H1 (cell line): ENCODE measurements around the gene NPR2. TPM values are rescaled to one million over a fixed set of nuclear protein-coding genes. Genes with fewer than 3 reads are reported as not detected.
A peak's percentile ranks its signal among the peaks of the same experiment; 100 is the strongest.

Source experiments
- CTCF ChIA-PET: fragments of 300-600 bp; sonication (Branson Sonifier 250); formaldehyde crosslinking; loops from one replicate; lab custom pipeline; 2021; ENCODE audit not compliant: partially characterized antibody; lab: Charles Lee
- POLR2A ChIA-PET: fragments of 300-600 bp; sonication (Branson Sonifier 250); formaldehyde crosslinking; loops from one replicate; lab custom pipeline; 2021; ENCODE audit warnings: inconsistent platforms; ENCODE audit not compliant: partially characterized antibody; lab: Charles Lee
- DNase-seq, 2 experiments: peaks; one replicate each; pipeline versions ENCODE4 v3.0.0 to v3.0.0-alpha.2; 2010 to 2022; ENCODE audit warnings: low spot score in 2 of 2, low read depth in 1 of 2, mixed read lengths in 1 of 2
- FAIRE-seq: peaks from 2 replicates; lab custom pipeline; 2011; peaks lifted over from hg19 to GRCh38; lab: Jason Lieb, UNC
- H2AFZ ChIP-seq: 2 replicates; pipeline ENCODE4 v1.8.1; 2012; ENCODE audit warnings: low read length, inconsistent platforms
- H2AK5ac ChIP-seq: 2 replicates; pipeline ENCODE4 v1.6.1; 2013; ENCODE audit warnings: low read depth, low read length
- H2BK120ac ChIP-seq: replicated peaks from 2 replicates; pipeline ENCODE3; 2013; ENCODE audit warnings: low read depth, low read length, inconsistent platforms
- H2BK12ac ChIP-seq: 2 replicates; pipeline ENCODE4 v1.6.1; 2013; ENCODE audit warnings: low read depth, low read length
- H2BK15ac ChIP-seq: 2 replicates; pipeline ENCODE4 v1.6.1; 2013; ENCODE audit warnings: low read length
- H2BK20ac ChIP-seq: 2 replicates; pipeline ENCODE4 v1.6.1; 2013; ENCODE audit warnings: low read length
- H2BK5ac ChIP-seq: 2 replicates; pipeline ENCODE4 v1.6.1; 2013; ENCODE audit warnings: low read depth, low read length
- H3K14ac ChIP-seq: 2 replicates; pipeline ENCODE4 v1.6.1; 2013; ENCODE audit warnings: inconsistent platforms; ENCODE audit not compliant: insufficient read length
- H3K18ac ChIP-seq: 2 replicates; pipeline ENCODE4 v1.6.1; 2013; ENCODE audit warnings: low read length; ENCODE audit errors: extremely low read depth
- H3K23ac ChIP-seq: 2 replicates; pipeline ENCODE4 v1.6.1; 2013; ENCODE audit warnings: inconsistent platforms; ENCODE audit not compliant: insufficient read length
- H3K23me2 ChIP-seq: 2 replicates; pipeline ENCODE4 v1.6.1; 2013; ENCODE audit warnings: low read depth, low read length
- H3K27ac ChIP-seq: 2 replicates; pipeline ENCODE4 v1.6.1; 2011; ENCODE audit warnings: low read depth, low read length, inconsistent platforms
- H3K27me3 ChIP-seq, 4 experiments: replicated peaks in 1 of 4; 1 replicate in 1 of 4; 2 replicates in 3 of 4; pipeline versions ENCODE4 v1.6.1 to v1.8.1; 2011 to 2013; ENCODE audit warnings: low read length in 3 of 4, mild to moderate bottlenecking in 3 of 4, inconsistent platforms in 2 of 4, mixed read lengths in 2 of 4, moderate library complexity in 1 of 4; ENCODE audit not compliant: control insufficient read depth in 3 of 4, insufficient read depth in 3 of 4; ENCODE audit errors: extremely low read depth in 1 of 4
- H3K36me3 ChIP-seq, 4 experiments: 2 replicates each; pipeline versions ENCODE4 v1.6.1 to v1.8.1; 2011 to 2013; ENCODE audit warnings: mild to moderate bottlenecking in 4 of 4, low read length in 3 of 4, moderate library complexity in 2 of 4, control low read depth in 1 of 4, inconsistent platforms in 1 of 4; ENCODE audit not compliant: insufficient read depth in 4 of 4, control insufficient read depth in 2 of 4
- H3K4ac ChIP-seq: replicated peaks from 2 replicates; pipeline ENCODE3; 2013; ENCODE audit warnings: low read length, low read depth, mixed read lengths, inconsistent platforms; ENCODE audit not compliant: insufficient read length
- H3K4me1 ChIP-seq, 4 experiments: replicated peaks in 1 of 4; 1 replicate in 1 of 4; 2 replicates in 3 of 4; pipeline versions ENCODE4 v1.6.1 to v1.8.1; 2011 to 2013; ENCODE audit warnings: low read length in 3 of 4, inconsistent platforms in 2 of 4, mixed read lengths in 1 of 4; ENCODE audit not compliant: insufficient read depth in 4 of 4, control insufficient read depth in 3 of 4
- H3K4me2 ChIP-seq, 2 experiments: 2 replicates each; pipeline versions ENCODE4 v1.6.1 to v1.8.1; 2011 to 2013; ENCODE audit warnings: low read depth in 2 of 2, low read length in 2 of 2, control low read depth in 1 of 2, inconsistent platforms in 1 of 2, mild to moderate bottlenecking in 1 of 2; ENCODE audit not compliant: insufficient read depth in 1 of 2
- H3K4me3 ChIP-seq, 4 experiments: fragments of 200-600, 300-600 bp in 1 of 4; sonication (generic), shearing (Covaris generic), sonication (Bioruptor Twin) in 1 of 4; 2 replicates each; pipeline versions ENCODE4 v1.5.1 to v1.8.1; 2011 to 2016; ENCODE audit warnings: low read length in 4 of 4, low read depth in 3 of 4, control low read depth in 2 of 4, inconsistent platforms in 2 of 4, mild to moderate bottlenecking in 2 of 4, mixed read lengths in 1 of 4, moderate library complexity in 1 of 4; ENCODE audit not compliant: insufficient read depth in 2 of 4; ENCODE audit errors: extremely low read depth in 1 of 4
- H3K56ac ChIP-seq: replicated peaks from 2 replicates; pipeline ENCODE3; 2013; ENCODE audit warnings: low read depth, mild to moderate bottlenecking, mixed read lengths, low read length, inconsistent platforms; ENCODE audit not compliant: insufficient read length
- H3K79me1 ChIP-seq: 2 replicates; pipeline ENCODE4 v1.6.1; 2013; ENCODE audit warnings: low read depth, low read length, control low read depth
- H3K79me2 ChIP-seq, 2 experiments: 2 replicates each; pipeline versions ENCODE4 v1.6.1 to v1.8.1; 2012 to 2013; ENCODE audit warnings: low read length in 2 of 2, mild to moderate bottlenecking in 2 of 2, inconsistent platforms in 1 of 2; ENCODE audit not compliant: insufficient read depth in 2 of 2, control insufficient read depth in 1 of 2
- H3K9ac ChIP-seq, 4 experiments: replicated peaks in 1 of 4; 1 replicate in 1 of 4; 2 replicates in 3 of 4; pipeline versions ENCODE4 v1.6.1 to v1.8.1; 2011 to 2013; ENCODE audit warnings: low read depth in 3 of 4, low read length in 3 of 4, control low read depth in 2 of 4, mild to moderate bottlenecking in 2 of 4, moderate library complexity in 2 of 4, inconsistent platforms in 1 of 4; ENCODE audit errors: extremely low read depth in 1 of 4
- H3K9me3 ChIP-seq, 2 experiments: 2 replicates each; pipeline versions ENCODE4 v1.6.1 to v1.8.1; 2012 to 2013; ENCODE audit warnings: mild to moderate bottlenecking in 2 of 2, moderate library complexity in 2 of 2, control low read depth in 1 of 2, inconsistent platforms in 1 of 2, low read depth in 1 of 2, low read length in 1 of 2, mixed read lengths in 1 of 2; ENCODE audit not compliant: insufficient read depth in 2 of 2
- H4K20me1 ChIP-seq, 2 experiments: replicated peaks in 1 of 2; 2 replicates each; pipeline versions ENCODE3 to v1.8.1; 2011 to 2013; ENCODE audit warnings: inconsistent platforms in 2 of 2, low read length in 2 of 2, mild to moderate bottlenecking in 1 of 2; ENCODE audit not compliant: insufficient read depth in 2 of 2, control insufficient read depth in 1 of 2
- H4K5ac ChIP-seq: 2 replicates; pipeline ENCODE4 v1.6.1; 2013; ENCODE audit warnings: low read length, low read depth, mixed read lengths, inconsistent platforms; ENCODE audit not compliant: insufficient read length
- H4K8ac ChIP-seq: 2 replicates; pipeline ENCODE4 v1.8.0; 2013; ENCODE audit warnings: mild to moderate bottlenecking, moderate library complexity, low read length, inconsistent platforms; ENCODE audit not compliant: insufficient read depth; ENCODE audit errors: extremely low read depth
- H4K91ac ChIP-seq: replicated peaks from 2 replicates; pipeline ENCODE3; 2013; ENCODE audit warnings: low read length, mixed read lengths, inconsistent platforms; ENCODE audit not compliant: insufficient read length
- CHD1 ChIP-seq: IDR thresholded peaks from 2 replicates; pipeline ENCODE4 v1.6.1; 2012; ENCODE audit warnings: low read depth, low read length, improper control_type of control experiment
- CREB1 ChIP-seq: IDR thresholded peaks from 2 replicates; pipeline ENCODE4 v1.6.1; 2012; ENCODE audit warnings: inconsistent platforms
- CTBP2 ChIP-seq: IDR thresholded peaks from 2 replicates; pipeline ENCODE4 v1.7.0; 2011; ENCODE audit warnings: borderline replicate concordance, mild to moderate bottlenecking, moderate library complexity, mixed read lengths, low read length; ENCODE audit not compliant: insufficient read depth, insufficient read length
- JUND ChIP-seq: IDR thresholded peaks from 2 replicates; pipeline ENCODE4 v1.6.1; 2011; ENCODE audit warnings: mild to moderate bottlenecking, improper control_type of control experiment, low read length
- NRF1 ChIP-seq: IDR thresholded peaks from 2 replicates; pipeline ENCODE4 v1.6.1; 2011; ENCODE audit warnings: mild to moderate bottlenecking, low read depth, low read length, improper control_type of control experiment
- PHF8 ChIP-seq: fragments of 200-600 bp; sonication (generic); conservative IDR thresholded peaks from 2 replicates; pipeline ENCODE4 v1.7.1; 2012; ENCODE audit warnings: low read depth, mild to moderate bottlenecking, inconsistent platforms, low read length, moderate library complexity
- RAD21 ChIP-seq, 2 experiments: IDR thresholded peaks in 1 of 2; conservative IDR thresholded peaks in 1 of 2; 2 replicates each; pipeline ENCODE4 v1.6.1; 2011; ENCODE audit warnings: low read depth in 2 of 2, low read length in 2 of 2, improper control_type of control experiment in 1 of 2, inconsistent platforms in 1 of 2, mild to moderate bottlenecking in 1 of 2, moderate library complexity in 1 of 2
- RBBP5 ChIP-seq: IDR thresholded peaks from 2 replicates; pipeline ENCODE4 v1.7.1; 2012; ENCODE audit warnings: low read depth, mild to moderate bottlenecking, inconsistent platforms, low read length, moderate library complexity, borderline replicate concordance
- SIX5 ChIP-seq: IDR thresholded peaks from 2 replicates; pipeline ENCODE4 v1.6.1; 2011; ENCODE audit warnings: mild to moderate bottlenecking, low read depth, low read length
- YY1 ChIP-seq: IDR thresholded peaks from 2 replicates; pipeline ENCODE4 v1.6.1; 2011; ENCODE audit warnings: low read depth, mild to moderate bottlenecking, low read length
- WGBS, 2 experiments: shearing (Covaris generic) in 1 of 2; methylation state at CpG; one replicate each; pipeline versions ENCODE4 v1.1.6 to v1.1.7; 2013 to 2015; ENCODE audit warnings: low lambda C conversion rate in 2 of 2, mixed read lengths in 2 of 2, inconsistent platforms in 1 of 2, low coverage in 1 of 2, missing lambda C conversion rate in 1 of 2; ENCODE audit not compliant: insufficient replicate concordance in 2 of 2, insufficient coverage in 1 of 2, insufficient read length in 1 of 2; ENCODE audit errors: extremely low coverage in 1 of 2, missing lambda C conversion rate in 1 of 2; 5-methylcytosine and 5-hydroxymethylcytosine counted together
- polyA plus RNA-seq, 7 experiments: library from polyadenylated mRNA; depleted of rRNA in 3 of 7; stranded (reverse) in 5 of 7; unstranded in 2 of 7; fragments of >200 nt in 5 of 7; fragments of 200-250 nt in 2 of 7; gene quantifications; 1 replicate in 5 of 7; 2 replicates in 1 of 7; 4 replicates in 1 of 7; pipeline versions ENCODE4 v1.2.1 to v1.2.3, GENCODE V29; 2011 to 2013; ENCODE audit warnings: missing spikeins in 2 of 7, mixed read lengths in 2 of 7
- total RNA-seq: library from RNA; stranded (reverse); fragmentation: NEBNext Ultra II Directional; extraction: Animal tissue kit (Norgen Biotek cat#: 25700); gene quantifications from 2 replicates; pipeline ENCODE4 v1.2.1, GENCODE V29; 2021
- TF ChIP-seq, protein P1 (sequence below): IDR thresholded peaks from 2 replicates; pipeline ENCODE4 v1.6.1; 2012; ENCODE audit warnings: inconsistent platforms

NPR2 gene
- total and polyA plus RNA-seq, 2 of the 8 experiments (the other 6 are each of a cell fraction or from before 2014, with no cell fraction given), result 11.0 to 17.0 TPM

DNA sequence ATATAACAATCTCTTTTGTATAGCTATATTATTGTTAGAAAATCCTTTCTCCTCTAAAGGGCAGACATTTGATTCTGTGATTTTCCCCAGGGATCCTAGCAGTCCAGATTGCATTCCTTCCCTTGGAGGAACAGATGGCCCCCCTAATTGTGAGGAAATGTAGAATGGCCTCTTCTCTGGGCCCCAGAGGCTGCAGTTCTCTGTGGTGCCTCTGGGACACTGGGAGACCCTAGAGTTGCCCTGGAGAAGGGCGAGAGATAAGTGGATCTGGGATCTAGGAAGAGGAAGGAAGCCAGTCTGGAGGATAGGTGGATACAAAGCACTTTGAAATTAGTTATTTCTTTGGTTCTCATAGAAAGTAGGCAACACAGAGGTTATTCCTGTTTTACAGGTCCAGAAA lies 25.3 kb downstream of the NPR2 start:
- Histone ChIP-seq H2BK120ac (no peak overlapping the region), H2BK5ac (no peak overlapping the region), H3K36me3 (no peaks in the 10 kb centered on the region), H2AK5ac (no peak overlapping the region), H3K27me3 (0 out of 7 replicates have a peak, but pooled peaks cover 0 to under 1% (median 0%) of the 10 kb centered on the region in 4 experiments), H2BK20ac (no peak overlapping the region), H3K4me2 (no peak overlapping the region), H2BK12ac (no peak overlapping the region), H3K27ac (no peak overlapping the region), H3K79me2 (no peaks in the 10 kb centered on the region), H3K18ac (no peak overlapping the region), H3K4me1 (peaks cover 0 to 5% (median 3%) of the 10 kb centered on the region in 4 experiments; a peak in 6 of 7 replicates), H2AFZ (no peak overlapping the region), H4K8ac (no peak overlapping the region), H3K23ac (no peak overlapping the region), H3K4me3 (no peak overlapping the region), H3K56ac (no peak overlapping the region), H2BK15ac (no peak overlapping the region), H3K23me2 (peaks cover 4% of the 10 kb centered on the region), H3K9me3 (no peaks in the 10 kb centered on the region), H4K20me1 (no peaks in the 10 kb centered on the region), H4K5ac (no peak overlapping the region), H4K91ac (no peak overlapping the region), H3K14ac (no peak overlapping the region), H3K4ac (no peak overlapping the region), H3K79me1 (no peaks in the 10 kb centered on the region), H3K9ac (no peak overlapping the region)
- WGBS, 2 experiments, result 75% methylated on average over 1 of the region's 1 CpG; no CpG with 5 or more reads in 1 of the 2 experiments
- POLR2A ChIA-PET, result no interaction called here
- CTCF ChIA-PET, result interaction anchor here (0.5 to 1.6 kb wide), 4 partner anchors 18 to 42 kb away, joined by 3 to 4 read pairs (median 3); no protein-coding TSS in a partner anchor
- no peak for FAIRE-seq
- no peak for DNase-seq
- TF ChIP-seq CTBP2 (no peak), YY1 (no peak), CREB1 (no peak), JUND (no peak), RAD21 (IDR thresholded peaks at IDR 0.05 in 1 of 2, conservative IDR thresholded peaks at IDR 0.05 in 1 of 2; ENCODE audit: low read depth in 2 of 2, low read length in 2 of 2) (peak; percentile 24 to 39; a peak in 2 of 4 replicates), CHD1 (no peak), NRF1 (no peak), SIX5 (no peak), PHF8 (no peak), RBBP5 (no peak)
- TF ChIP-seq, protein P1, sequence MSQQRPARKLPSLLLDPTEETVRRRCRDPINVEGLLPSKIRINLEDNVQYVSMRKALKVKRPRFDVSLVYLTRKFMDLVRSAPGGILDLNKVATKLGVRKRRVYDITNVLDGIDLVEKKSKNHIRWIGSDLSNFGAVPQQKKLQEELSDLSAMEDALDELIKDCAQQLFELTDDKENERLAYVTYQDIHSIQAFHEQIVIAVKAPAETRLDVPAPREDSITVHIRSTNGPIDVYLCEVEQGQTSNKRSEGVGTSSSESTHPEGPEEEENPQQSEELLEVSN, result no peak
